ENCODE data around the gene PLEKHM1. TPM values are rescaled to one million over a fixed set of nuclear protein-coding genes. Genes with fewer than 3 reads are reported as not detected.

Gene PLEKHM1
- total and polyA plus RNA-seq, 2 of the 4 experiments (the other 2 are of a cell fraction), result 4.7 to 16.4 TPM

DNA sequence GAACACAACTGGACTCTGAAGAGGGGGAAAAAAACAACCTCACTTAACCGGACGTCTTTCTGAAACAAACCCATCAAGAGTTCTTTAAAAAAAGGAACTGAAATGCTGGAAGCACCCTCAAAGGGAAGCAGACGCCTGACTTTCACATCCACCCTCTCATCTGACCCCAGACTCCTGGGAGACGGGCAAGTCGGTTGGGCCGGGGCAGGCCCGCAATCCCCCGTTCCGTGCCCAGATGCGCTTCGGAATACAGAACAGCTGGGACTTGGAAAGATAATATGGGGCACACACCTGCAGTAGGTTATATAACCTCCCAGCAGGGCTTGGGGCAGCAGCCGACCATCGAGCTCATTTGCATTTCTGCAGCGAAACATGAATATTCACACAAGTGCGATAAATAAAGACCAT is 61.6 kb downstream of the PLEKHM1 start:
- no peak for ATAC-seq (ENCODE audit: low read depth)

More for the DNA sequence above, 61.6 kb downstream of the PLEKHM1 start:
- POLR2A ChIA-PET (ENCODE audit: unreplicated experiment), result no interaction called here
- Histone ChIP-seq H2AK5ac (ENCODE audit: low read depth, low read length) (no peak overlapping the region), H3K9me3 (ENCODE audit: control insufficient read depth, insufficient read depth, low read length) (0 out of 2 replicates have a peak, but pooled peaks cover 2% of the 10 kb centered on the region), H3K18ac (ENCODE audit: low read depth, low read length) (no peak overlapping the region), H3K27me3 (ENCODE audit: control insufficient read depth, insufficient read depth, low read length) (peaks cover 52% of the 10 kb centered on the region), H3K9ac (ENCODE audit: low read depth, low read length) (no peak overlapping the region), H3K4me3 (ENCODE audit: insufficient read depth, low read depth, low read length) (no peak overlapping the region), H3K27ac (ENCODE audit: insufficient read depth, low read length) (no peak overlapping the region), H2AK9ac (replicated peaks; ENCODE audit: low read depth, low read length, poor library complexity) (no peak overlapping the region), H2BK15ac (ENCODE audit: low read depth, low read length) (no peak overlapping the region), H2BK5ac (ENCODE audit: low read depth, low read length, poor library complexity, severe bottlenecking) (no peak overlapping the region), H3K4me2 (ENCODE audit: low read depth, low read length) (no peak overlapping the region), H3K4me1 (ENCODE audit: control insufficient read depth, insufficient read depth, low read length) (peaks cover 6% of the 10 kb centered on the region; the same call in 1 of the 2 replicates), H2BK20ac (ENCODE audit: low read depth, low read length) (no peak overlapping the region), H3K14ac (replicated peaks; ENCODE audit: low read depth, low read length) (no peak overlapping the region), H3K56ac (ENCODE audit: extremely low read depth, insufficient read depth, low read length) (no peak overlapping the region), H3K9me1 (ENCODE audit: insufficient read depth, low read length) (no peaks in the 10 kb centered on the region), H2AFZ (replicated peaks; ENCODE audit: low read length, poor library complexity) (no peak overlapping the region), H3K23ac (ENCODE audit: low read depth, low read length) (no peak overlapping the region), H4K8ac (ENCODE audit: low read depth in 2 of 2, low read length in 2 of 2) (no peak overlapping the region), H3K36me3 (ENCODE audit: control insufficient read depth, insufficient read depth, low read length) (no peaks in the 10 kb centered on the region; the same call in 1 of the 2 replicates), H3K4ac (ENCODE audit: low read depth, low read length) (no peak overlapping the region), H4K5ac (ENCODE audit: low read depth, low read length) (no peak overlapping the region), H3K79me1 (ENCODE audit: low read depth in 1 of 2, low read length in 2 of 2) (no peaks in the 10 kb centered on the region), H2BK120ac (ENCODE audit: low read depth, low read length) (no peak overlapping the region), H4K20me1 (ENCODE audit: insufficient read depth, low read length) (peaks cover 16% of the 10 kb centered on the region; the same call in 1 of the 2 replicates), H4K91ac (ENCODE audit: insufficient read depth, low read depth, low read length) (no peak overlapping the region)
- no peak for DNase-seq
- TF ChIP-seq NFE2L2 (IDR thresholded peaks at IDR 0.05; ENCODE audit: low read depth, low read length) (no peak), CTCF (conservative IDR thresholded peaks at IDR 0.05; ENCODE audit: low read depth, low read length) (no peak)
- BruUV-seq (replicated peaks), result no TSS peak
- dilution Hi-C loops (cut with HindIII; ENCODE audit: low sequenced_read_pairs, unreplicated experiment) (no loop called here), intact Hi-C loops (cut with micrococcal nuclease) (loop anchor here (10.0 kb wide), 1 partner anchor 426 kb away; no protein-coding TSS in a partner anchor), in situ Hi-C loops (cut with MboI; ENCODE audit: low sequenced_read_pairs) (no loop called here)
- 4% methylated on average over 4 of the region's 15 CpGs; no CpG with 5 or more reads in 1 of the 2 experiments for WGBS, 2 experiments (ENCODE audit: extremely low coverage in 2 of 2, insufficient read length in 1 of 2)
- CTCF ChIA-PET, result no interaction called here
